MCF 10A (cell line): ENCODE data around the gene ZNF485. TPM values are rescaled to one million over a fixed set of nuclear protein-coding genes. Genes with fewer than 3 reads are reported as not detected.
"Not testable (repeated sequence)": the region's sequence is repeated elsewhere in the genome, so short reads cannot be mapped to it uniquely, and the experiment has no call there.

ENCODE experiments used
- BruUV-seq: library from RNA; stranded (reverse); fragments of 400-500 nt; replicated peaks from 2 replicates; lab custom pipeline; 2021; lab: Mats Ljungman, UMichigan
- CTCF ChIA-PET: fragments of 300-600 bp; sonication (Branson Sonifier 250); formaldehyde crosslinking; extraction: SDS; loops from one replicate; lab custom pipeline; 2021; ENCODE audit warnings: antibody characterized with exemption, inconsistent platforms; lab: Yijun Ruan, JAX
- POLR2A ChIA-PET: fragments of 300-600, 350-650 bp; sonication (Branson Sonifier 250); formaldehyde crosslinking; extraction: SDS; loops from one replicate; lab custom pipeline; 2020; ENCODE audit warnings: antibody characterized with exemption, inconsistent platforms; lab: Yijun Ruan, JAX
- DNase-seq: peaks from one replicate; pipeline ENCODE4 v3.0.0-alpha.2; 2018; ENCODE audit not compliant: unreplicated experiment
- H3K27ac Mint-ChIP-seq: one replicate; pipeline ENCODE4 v1.8.0; 2022; ENCODE audit warnings: mild to moderate bottlenecking, low read depth, mixed read lengths; ENCODE audit not compliant: unreplicated experiment
- H3K27me3 Mint-ChIP-seq: one replicate; pipeline ENCODE4 v1.8.0; 2022; ENCODE audit warnings: mixed read lengths; ENCODE audit not compliant: insufficient read depth, unreplicated experiment
- H3K36me3 Mint-ChIP-seq: one replicate; pipeline ENCODE4 v1.8.0; 2022; ENCODE audit warnings: mild to moderate bottlenecking, moderate library complexity, mixed read lengths; ENCODE audit not compliant: insufficient read depth, unreplicated experiment
- H3K4me1 Mint-ChIP-seq: one replicate; pipeline ENCODE4 v1.8.0; 2022; ENCODE audit warnings: mixed read lengths; ENCODE audit not compliant: insufficient read depth, unreplicated experiment
- H3K4me3 Mint-ChIP-seq: one replicate; pipeline ENCODE4 v1.8.0; 2022; ENCODE audit warnings: mild to moderate bottlenecking, moderate library complexity, mixed read lengths; ENCODE audit not compliant: unreplicated experiment
- H3K9me3 Mint-ChIP-seq: one replicate; pipeline ENCODE4 v1.8.0; 2022; ENCODE audit warnings: mixed read lengths; ENCODE audit not compliant: unreplicated experiment
- CTCF ChIP-seq: fragments of 200-600 bp; IDR thresholded peaks from one replicate; pipeline ENCODE4 v1.8.0; 2022; ENCODE audit warnings: antibody characterized with exemption, mild to moderate bottlenecking; ENCODE audit not compliant: unreplicated experiment
- intact Hi-C: fragments of 100-400 bp; cut with micrococcal nuclease; formaldehyde crosslinking; loops from 2 replicates; pipeline ENCODE4 v1.14.1; 2022
- total RNA-seq: library from RNA; stranded (reverse); gene quantifications from 2 replicates; pipeline ENCODE4 v1.2.3, GENCODE V29; 2022

ZNF485 gene
- total RNA-seq, 1 experiment from 2014 or later, result 6.5 TPM

GRCh38 chr10:43599333-43599732 lies 6.9 kb upstream of the ZNF485 start:
- Mint-ChIP-seq H3K9me3 (peaks cover 10% of the 10 kb centered on the region), H3K27ac (no peak overlapping the region), H3K4me3 (no peak overlapping the region), H3K4me1 (no peaks in the 10 kb centered on the region), H3K36me3 (peaks cover 4% of the 10 kb centered on the region), H3K27me3 (no peaks in the 10 kb centered on the region)
- TF ChIP-seq CTCF, result no peak
- CTCF ChIA-PET, result interaction anchor here (0.6 to 1.3 kb wide), 2 partner anchors 11 to 24 kb away, joined by 4 read pairs; no protein-coding TSS in a partner anchor
- POLR2A ChIA-PET, result no interaction called here
- no peak for DNase-seq
- no TSS peak for BruUV-seq
- intact Hi-C loops, result no loop called here

- H3K27ac Mint-ChIP-seq, H3K36me3 Mint-ChIP-seq, DNase-seq, H3K4me3 Mint-ChIP-seq, CTCF ChIA-PET, POLR2A ChIA-PET, BruUV-seq, H3K27me3 Mint-ChIP-seq, H3K4me1 Mint-ChIP-seq, intact Hi-C loops: not testable (repeated sequence)
- peaks cover 14% of the 10 kb centered on the region for H3K9me3 Mint-ChIP-seq
Measured at GRCh38 chr10:43601576-43601975, 4.7 kb upstream of the ZNF485 start.

GRCh38 chr10:43605850-43606322 lies 352 bp upstream of the ZNF485 start:
- Mint-ChIP-seq H3K4me1 (peaks cover 17% of the 10 kb centered on the region), H3K4me3 (peak overlapping the region; percentile 78), H3K27ac (peak overlapping the region; percentile 64), H3K27me3 (no peaks in the 10 kb centered on the region), H3K9me3 (peaks cover 20% of the 10 kb centered on the region), H3K36me3 (peaks cover 25% of the 10 kb centered on the region)
- intact Hi-C loops, result loop anchor here (5.0 kb wide), 1 partner anchor 34 kb away; the partner anchor contains the start of gene ZNF239
- no peak for DNase-seq
- no peak for TF ChIP-seq CTCF
- ChIA-PET POLR2A (interaction anchor here (0.6 kb wide), 1 partner anchor 468 kb away, joined by 3 read pairs; the partner anchor contains the start of gene CSGALNACT2), CTCF (no interaction called here)
- BruUV-seq, result no TSS peak

- Mint-ChIP-seq H3K4me1 (peaks cover 17% of the 10 kb centered on the region), H3K27ac (peak overlapping the region; percentile 64), H3K4me3 (peak overlapping the region; percentile 78), H3K36me3 (peaks cover 38% of the 10 kb centered on the region), H3K9me3 (peaks cover 14% of the 10 kb centered on the region), H3K27me3 (no peaks in the 10 kb centered on the region)
- ChIA-PET POLR2A (interaction anchor here (0.6 to 0.9 kb wide), 3 partner anchors 14 to 42 kb away, joined by 3 read pairs; partner anchors contain the start of gene ZNF32), CTCF (interaction anchor here (0.5 to 0.9 kb wide), 3 partner anchors 27 to 314 kb away, joined by 3 to 4 read pairs (median 3); no protein-coding TSS in a partner anchor)
- no peak for TF ChIP-seq CTCF
- intact Hi-C loops, result loop anchor here (5.0 kb wide), 1 partner anchor 35 kb away; the partner anchor contains the start of gene ZNF239
- no TSS peak for BruUV-seq
- DNase-seq, result no peak
Measured at GRCh38 chr10:43607199-43607573, 948 bp downstream of the ZNF485 start.
